ENCODE measurements around the gene BARHL2.

The BARHL2 gene

GRCh38 chr1:90708826-90709225 is 8.3 kb downstream of the BARHL2 start:
- no peak for DNase-seq

- DNase-seq: no peak
These were observed 8.8 kb downstream of the BARHL2 start for GRCh38 chr1:90708236-90708786.

GRCh38 chr1:90707363-90707710 is 9.8 kb downstream of the BARHL2 start:
- no peak for DNase-seq

GRCh38 chr1:90706437-90707362 is 10.4 kb downstream of the BARHL2 start:
- no peak for DNase-seq

GRCh38 chr1:90705956-90706355 is 11.1 kb downstream of the BARHL2 start:
- no peak for DNase-seq

- DNase-seq: no peak
These were observed 12.3 kb downstream of the BARHL2 start for GRCh38 chr1:90704817-90705216.

GRCh38 chr1:90694846-90695245 is 22.3 kb downstream of the BARHL2 start:
- DNase-seq: no peak

- no peak for DNase-seq
These were observed 29.4 kb downstream of the BARHL2 start for GRCh38 chr1:90687747-90688146.

- DNase-seq: no peak
These were observed 41.8 kb downstream of the BARHL2 start for GRCh38 chr1:90675161-90675847.

- no peak for DNase-seq
These were observed 45.4 kb downstream of the BARHL2 start for GRCh38 chr1:90671741-90672140.

GRCh38 chr1:90671251-90671650 is 45.9 kb downstream of the BARHL2 start:
- no peak for DNase-seq

Data from effector CD4-positive, alpha-beta T cell (primary cell).